ENCODE measurements around the gene RAMP2.

GRCh38 chr17:42743595-42744282 is 17.3 kb upstream of the RAMP2 start:
- TF ChIP-seq CTCF (conservative IDR thresholded peaks at IDR 0.05; ENCODE audit: low read length) (no peak; the same call in none of the 2 replicates), EZH2phosphoT487 (IDR thresholded peaks at IDR 0.05; ENCODE audit: borderline replicate concordance, low read depth, low read length) (no peak)

Measured in OCI-LY7 (cell line).